Ovary (tissue), 3 donors: Measurements from ENCODE around the gene MRPS2.

Experiments used
- CTCF ChIP-seq, 3 donors: fragments of 450-650 bp in 2 of 3; fragments of 200-600 bp in 1 of 3; IDR thresholded peaks; one replicate each; pipeline versions ENCODE4 v1.5.1 to v1.8.0; 2016 to 2022; ENCODE audit warnings: antibody characterized with exemption in 3 of 3, mild to moderate bottlenecking in 1 of 3
- EP300 ChIP-seq: sonication (generic); formaldehyde crosslinking; IDR thresholded peaks from one replicate; pipeline ENCODE4 v1.6.1; 2017; ENCODE audit warnings: antibody characterized with exemption
- POLR2A ChIP-seq: fragments of 450-650 bp; IDR thresholded peaks from one replicate; pipeline ENCODE4 v1.6.1; 2017; ENCODE audit warnings: antibody characterized with exemption, mild to moderate bottlenecking, moderate library complexity
- donor health status: DM: no; HTN: no; CAD: no.

- TF ChIP-seq CTCF (IDR thresholded peaks at IDR 0.05): no peak
- TF ChIP-seq EP300: no peak
- no peak for TF ChIP-seq POLR2A
Observed at GRCh38 chr9:135521608-135522095, 21.2 kb downstream of the MRPS2 start.
